Suprapubic skin (tissue), 3 donors: ENCODE measurements around the gene TCP11L2.

Source experiments
- POLR2AphosphoS5 ChIP-seq, 3 donors: sonication (generic); formaldehyde crosslinking; IDR thresholded peaks; one replicate each; pipeline ENCODE4 v1.6.1; 2017; ENCODE audit warnings: antibody characterized with exemption in 3 of 3
- TF ChIP-seq, protein P1 (sequence below), 2 donors: fragments of 200-600 bp in 1 of 2; fragments of 450-650 bp in 1 of 2; sonication (generic) in 1 of 2; IDR thresholded peaks; one replicate each; pipeline ENCODE4 v1.5.1; 2016 to 2019; ENCODE audit warnings: antibody characterized with exemption in 2 of 2, mild to moderate bottlenecking in 1 of 2, moderate library complexity in 1 of 2

DNA sequence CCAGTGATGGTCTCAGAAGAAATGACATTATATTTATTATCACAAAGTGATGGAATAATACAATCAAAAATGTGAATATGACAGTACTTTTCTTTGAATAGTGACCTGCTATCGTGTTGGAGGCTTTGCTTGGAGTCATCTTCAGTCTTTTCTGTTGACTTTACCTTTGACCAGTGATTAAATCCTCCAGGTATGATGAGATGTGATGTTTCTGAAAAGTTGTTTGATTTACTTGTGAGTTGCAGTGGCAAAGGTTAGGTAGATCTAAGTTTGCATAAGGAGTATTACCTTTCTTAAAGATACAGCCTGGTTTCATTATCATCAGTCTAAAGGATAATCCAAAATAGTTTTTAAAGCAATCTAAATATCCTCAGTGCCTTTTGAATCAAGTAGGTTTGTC, 4.6 kb downstream of the TCP11L2 start:
- TF ChIP-seq, protein P1, sequence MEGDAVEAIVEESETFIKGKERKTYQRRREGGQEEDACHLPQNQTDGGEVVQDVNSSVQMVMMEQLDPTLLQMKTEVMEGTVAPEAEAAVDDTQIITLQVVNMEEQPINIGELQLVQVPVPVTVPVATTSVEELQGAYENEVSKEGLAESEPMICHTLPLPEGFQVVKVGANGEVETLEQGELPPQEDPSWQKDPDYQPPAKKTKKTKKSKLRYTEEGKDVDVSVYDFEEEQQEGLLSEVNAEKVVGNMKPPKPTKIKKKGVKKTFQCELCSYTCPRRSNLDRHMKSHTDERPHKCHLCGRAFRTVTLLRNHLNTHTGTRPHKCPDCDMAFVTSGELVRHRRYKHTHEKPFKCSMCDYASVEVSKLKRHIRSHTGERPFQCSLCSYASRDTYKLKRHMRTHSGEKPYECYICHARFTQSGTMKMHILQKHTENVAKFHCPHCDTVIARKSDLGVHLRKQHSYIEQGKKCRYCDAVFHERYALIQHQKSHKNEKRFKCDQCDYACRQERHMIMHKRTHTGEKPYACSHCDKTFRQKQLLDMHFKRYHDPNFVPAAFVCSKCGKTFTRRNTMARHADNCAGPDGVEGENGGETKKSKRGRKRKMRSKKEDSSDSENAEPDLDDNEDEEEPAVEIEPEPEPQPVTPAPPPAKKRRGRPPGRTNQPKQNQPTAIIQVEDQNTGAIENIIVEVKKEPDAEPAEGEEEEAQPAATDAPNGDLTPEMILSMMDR (IDR thresholded peaks at IDR 0.05), result no peak
- TF ChIP-seq POLR2AphosphoS5 (IDR thresholded peaks at IDR 0.05), result no peak
